ENCODE measurements around the gene RNF7.

DNA sequence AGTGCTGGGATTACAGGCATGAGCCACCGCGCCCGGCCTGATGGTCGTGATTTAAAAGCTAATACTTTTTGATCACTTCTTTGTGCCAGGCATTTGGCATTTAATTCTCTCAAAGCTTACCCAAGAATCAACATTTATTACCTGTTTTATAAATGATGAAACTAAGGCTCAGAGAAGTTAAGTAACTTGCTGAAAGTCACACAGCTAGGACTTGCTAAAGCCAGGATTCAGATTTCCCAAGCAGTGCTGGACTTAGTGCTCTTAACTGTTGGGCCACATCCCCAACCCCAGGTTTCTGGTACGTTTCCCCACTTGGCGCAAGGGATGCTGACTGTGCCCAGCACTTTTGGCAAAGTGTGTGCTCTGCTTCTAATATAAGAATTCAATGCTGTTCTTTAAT, 35.6 kb downstream of the RNF7 start:
- TF ChIP-seq RAD21 (IDR thresholded peaks at IDR 0.05; ENCODE audit: low read depth) (no peak), CEBPB (IDR thresholded peaks at IDR 0.05) (no peak), EP300 (IDR thresholded peaks at IDR 0.05; ENCODE audit: borderline replicate concordance) (no peak), FOXM1 (IDR thresholded peaks at IDR 0.05; ENCODE audit: borderline replicate concordance, low read depth) (no peak), EGR1 (IDR thresholded peaks at IDR 0.05) (no peak), TAF1 (IDR thresholded peaks at IDR 0.05; ENCODE audit: low read depth) (no peak), CREB1 (IDR thresholded peaks at IDR 0.05; ENCODE audit: low read depth) (no peak), NFIC (IDR thresholded peaks at IDR 0.05) (no peak)
- TF ChIP-seq, protein P1, sequence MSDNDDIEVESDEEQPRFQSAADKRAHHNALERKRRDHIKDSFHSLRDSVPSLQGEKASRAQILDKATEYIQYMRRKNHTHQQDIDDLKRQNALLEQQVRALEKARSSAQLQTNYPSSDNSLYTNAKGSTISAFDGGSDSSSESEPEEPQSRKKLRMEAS (IDR thresholded peaks at IDR 0.05): no peak
- TF ChIP-seq, protein P2, sequence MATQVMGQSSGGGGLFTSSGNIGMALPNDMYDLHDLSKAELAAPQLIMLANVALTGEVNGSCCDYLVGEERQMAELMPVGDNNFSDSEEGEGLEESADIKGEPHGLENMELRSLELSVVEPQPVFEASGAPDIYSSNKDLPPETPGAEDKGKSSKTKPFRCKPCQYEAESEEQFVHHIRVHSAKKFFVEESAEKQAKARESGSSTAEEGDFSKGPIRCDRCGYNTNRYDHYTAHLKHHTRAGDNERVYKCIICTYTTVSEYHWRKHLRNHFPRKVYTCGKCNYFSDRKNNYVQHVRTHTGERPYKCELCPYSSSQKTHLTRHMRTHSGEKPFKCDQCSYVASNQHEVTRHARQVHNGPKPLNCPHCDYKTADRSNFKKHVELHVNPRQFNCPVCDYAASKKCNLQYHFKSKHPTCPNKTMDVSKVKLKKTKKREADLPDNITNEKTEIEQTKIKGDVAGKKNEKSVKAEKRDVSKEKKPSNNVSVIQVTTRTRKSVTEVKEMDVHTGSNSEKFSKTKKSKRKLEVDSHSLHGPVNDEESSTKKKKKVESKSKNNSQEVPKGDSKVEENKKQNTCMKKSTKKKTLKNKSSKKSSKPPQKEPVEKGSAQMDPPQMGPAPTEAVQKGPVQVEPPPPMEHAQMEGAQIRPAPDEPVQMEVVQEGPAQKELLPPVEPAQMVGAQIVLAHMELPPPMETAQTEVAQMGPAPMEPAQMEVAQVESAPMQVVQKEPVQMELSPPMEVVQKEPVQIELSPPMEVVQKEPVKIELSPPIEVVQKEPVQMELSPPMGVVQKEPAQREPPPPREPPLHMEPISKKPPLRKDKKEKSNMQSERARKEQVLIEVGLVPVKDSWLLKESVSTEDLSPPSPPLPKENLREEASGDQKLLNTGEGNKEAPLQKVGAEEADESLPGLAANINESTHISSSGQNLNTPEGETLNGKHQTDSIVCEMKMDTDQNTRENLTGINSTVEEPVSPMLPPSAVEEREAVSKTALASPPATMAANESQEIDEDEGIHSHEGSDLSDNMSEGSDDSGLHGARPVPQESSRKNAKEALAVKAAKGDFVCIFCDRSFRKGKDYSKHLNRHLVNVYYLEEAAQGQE (IDR thresholded peaks at IDR 0.05; ENCODE audit: low read depth): no peak
- TF ChIP-seq, protein P3, sequence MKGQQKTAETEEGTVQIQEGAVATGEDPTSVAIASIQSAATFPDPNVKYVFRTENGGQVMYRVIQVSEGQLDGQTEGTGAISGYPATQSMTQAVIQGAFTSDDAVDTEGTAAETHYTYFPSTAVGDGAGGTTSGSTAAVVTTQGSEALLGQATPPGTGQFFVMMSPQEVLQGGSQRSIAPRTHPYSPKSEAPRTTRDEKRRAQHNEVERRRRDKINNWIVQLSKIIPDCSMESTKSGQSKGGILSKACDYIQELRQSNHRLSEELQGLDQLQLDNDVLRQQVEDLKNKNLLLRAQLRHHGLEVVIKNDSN (IDR thresholded peaks at IDR 0.05): no peak
